Stimulated activated CD8-positive, alpha-beta memory T cell treated with anti-CD3 and anti-CD28 coated beads, Interleukin-2, amount 100 ng/mL, for 1 hour (primary cell): ENCODE results near the gene STPG4.

Experiments
- DNase-seq, 2 donors: peaks; one replicate each; pipeline ENCODE4 v3.0.0-alpha.2; 2020; ENCODE audit warnings: low read depth in 2 of 2

Gene STPG4

GRCh38 chr2:47054868-47055267 is 100.2 kb downstream of the STPG4 start:
- DNase-seq, result no peak

GRCh38 chr2:47054036-47054555 is 101.0 kb downstream of the STPG4 start:
- no peak for DNase-seq

- no peak for DNase-seq
Observed at GRCh38 chr2:47052847-47053246, 102.3 kb downstream of the STPG4 start.

GRCh38 chr2:47051562-47051961 is 103.5 kb downstream of the STPG4 start:
- DNase-seq, result no peak

- DNase-seq, result no peak
Observed at GRCh38 chr2:47050762-47051161, 104.3 kb downstream of the STPG4 start.

GRCh38 chr2:47050021-47050760 is 104.9 kb downstream of the STPG4 start:
- DNase-seq, result no peak

GRCh38 chr2:47049502-47049901 is 105.6 kb downstream of the STPG4 start:
- no peak for DNase-seq

- DNase-seq, result no peak
Observed at GRCh38 chr2:47048801-47049480, 106.2 kb downstream of the STPG4 start.

- no peak for DNase-seq
Observed at GRCh38 chr2:47046271-47046670, 108.8 kb downstream of the STPG4 start.

GRCh38 chr2:47043891-47044239 is 111.2 kb downstream of the STPG4 start:
- no peak for DNase-seq

- DNase-seq, result no peak
Observed at GRCh38 chr2:47043142-47043890, 111.8 kb downstream of the STPG4 start.

GRCh38 chr2:47041891-47042684 is 113.0 kb downstream of the STPG4 start:
- no peak for DNase-seq

- no peak for DNase-seq
Observed at GRCh38 chr2:47041063-47041462, 114.0 kb downstream of the STPG4 start.

- DNase-seq, result no peak
Observed at GRCh38 chr2:47040651-47041050, 114.5 kb downstream of the STPG4 start.

GRCh38 chr2:47039913-47040562 is 115.1 kb downstream of the STPG4 start:
- DNase-seq, result no peak

GRCh38 chr2:47039489-47039870 is 115.6 kb downstream of the STPG4 start:
- no peak for DNase-seq

- no peak for DNase-seq
Observed at GRCh38 chr2:47038656-47039488, 116.2 kb downstream of the STPG4 start.

GRCh38 chr2:47037678-47038077 is 117.4 kb downstream of the STPG4 start:
- DNase-seq, result no peak
